HepG2 (cell line): Measurements from ENCODE around the gene HOXA9. TPM values are rescaled to one million over a fixed set of nuclear protein-coding genes. Genes with fewer than 3 reads are reported as not detected.

ENCODE experiments used
- AKAP8 ChIP-seq: sonication (generic); formaldehyde crosslinking; IDR thresholded peaks from 2 replicates; pipeline ENCODE4 v1.5.1; 2020; ENCODE audit warnings: mild to moderate bottlenecking, missing genetic modification reagents
- HOXA5 ChIP-seq: sonication (generic); formaldehyde crosslinking; IDR thresholded peaks from 2 replicates; pipeline ENCODE4 v1.4.0; 2020; ENCODE audit warnings: missing genetic modification reagents
- MTA1 ChIP-seq: sonication (generic); formaldehyde crosslinking; IDR thresholded peaks from 2 replicates; pipeline ENCODE4 v1.4.0; 2020; ENCODE audit warnings: missing genetic modification reagents, mild to moderate bottlenecking, borderline replicate concordance
- NR2F2 ChIP-seq: IDR thresholded peaks from 2 replicates; pipeline ENCODE4 v1.6.1; 2012; ENCODE audit warnings: low read depth, inconsistent platforms, borderline replicate concordance
- PHF8 ChIP-seq: sonication (generic); formaldehyde crosslinking; IDR thresholded peaks from 2 replicates; pipeline ENCODE4 v1.5.0; 2020; ENCODE audit warnings: missing genetic modification reagents
- PITX1 ChIP-seq: sonication (generic); formaldehyde crosslinking; IDR thresholded peaks from 2 replicates; pipeline ENCODE4 v1.5.1; 2020; ENCODE audit warnings: mild to moderate bottlenecking, missing genetic modification reagents
- ZBTB3 ChIP-seq: sonication (generic); formaldehyde crosslinking; IDR thresholded peaks from 2 replicates; pipeline ENCODE4 v1.4.0; 2020; ENCODE audit warnings: low read depth, mild to moderate bottlenecking, moderate library complexity, missing genetic modification reagents, borderline replicate concordance
- ZFP41 ChIP-seq: sonication (generic); formaldehyde crosslinking; IDR thresholded peaks from 2 replicates; pipeline ENCODE4 v1.4.0; 2020; ENCODE audit warnings: mild to moderate bottlenecking, missing genetic modification reagents, borderline replicate concordance
- ZMYM4 ChIP-seq: sonication (generic); formaldehyde crosslinking; IDR thresholded peaks from 2 replicates; pipeline ENCODE4 v1.8.1; 2023; ENCODE audit warnings: mild to moderate bottlenecking, missing genetic modification reagents
- ZNF136 ChIP-seq: sonication (generic); formaldehyde crosslinking; IDR thresholded peaks from 2 replicates; pipeline ENCODE4 v1.8.1; 2022; ENCODE audit warnings: low read depth, mild to moderate bottlenecking, moderate library complexity, missing genetic modification reagents
- ZNF234 ChIP-seq: sonication (generic); formaldehyde crosslinking; conservative IDR thresholded peaks from 2 replicates; pipeline ENCODE4 v1.5.1; 2020; ENCODE audit warnings: mild to moderate bottlenecking, missing genetic modification reagents
- ZNF605 ChIP-seq: sonication (generic); formaldehyde crosslinking; IDR thresholded peaks from 2 replicates; pipeline ENCODE4 v1.8.0; 2022; ENCODE audit warnings: mild to moderate bottlenecking, missing genetic modification reagents
- ZNF614 ChIP-seq: IDR thresholded peaks from 2 replicates; pipeline ENCODE4 v1.6.1; 2018; ENCODE audit warnings: missing biosample characterization, missing genetic modification reagents, inconsistent platforms, borderline replicate concordance
- ZNF747 ChIP-seq: sonication (generic); formaldehyde crosslinking; IDR thresholded peaks from 2 replicates; pipeline ENCODE4 v1.8.1; 2023; ENCODE audit warnings: missing genetic modification reagents, mild to moderate bottlenecking, borderline replicate concordance
- ZSCAN20 ChIP-seq: sonication (generic); formaldehyde crosslinking; IDR thresholded peaks from 2 replicates; pipeline ENCODE4 v1.4.0; 2020; ENCODE audit warnings: missing genetic modification reagents, mild to moderate bottlenecking, borderline replicate concordance
- polyA plus RNA-seq, 8 experiments: library from polyadenylated mRNA; depleted of rRNA in 3 of 8; stranded (reverse) in 7 of 8; unstranded in 1 of 8; fragments of >200 nt; fragmentation: Illumina TruSeq in 4 of 8; extraction: Trizol in 4 of 8; gene quantifications; 2 replicates each; pipeline versions ENCODE4 v1.2.1 to v1.2.3, GENCODE V29; 2011 to 2016; ENCODE audit warnings: low read depth in 4 of 8, missing spikeins in 1 of 8, mixed read lengths in 1 of 8; ENCODE audit not compliant: insufficient read depth in 1 of 8
- total RNA-seq, 5 experiments: library from RNA; depleted of rRNA; stranded (reverse); fragments of >200 nt; fragmentation: Illumina TruSeq; extraction: Trizol; gene quantifications; 2 replicates each; pipeline ENCODE4 v1.2.3, GENCODE V29; 2016; ENCODE audit warnings: low read depth in 1 of 5
- TF ChIP-seq, protein P1 (sequence below): sonication (generic); formaldehyde crosslinking; IDR thresholded peaks from 2 replicates; pipeline ENCODE4 v1.5.1; 2020; ENCODE audit warnings: mild to moderate bottlenecking, missing genetic modification reagents, borderline replicate concordance
- TF ChIP-seq, protein P2 (sequence below): sonication (generic); formaldehyde crosslinking; IDR thresholded peaks from 2 replicates; pipeline ENCODE4 v1.4.0; 2020; ENCODE audit warnings: missing genetic modification reagents
- TF ChIP-seq, protein P3 (sequence below): IDR thresholded peaks from 2 replicates; pipeline ENCODE4 v1.6.1; 2016
- TF ChIP-seq, protein P4 (sequence below): IDR thresholded peaks from 2 replicates; pipeline ENCODE4 v1.6.1; 2012; ENCODE audit warnings: low read depth, low read length, improper control_type of control experiment
- TF ChIP-seq, protein P5 (sequence below): sonication (generic); formaldehyde crosslinking; IDR thresholded peaks from 2 replicates; pipeline ENCODE4 v1.8.1; 2023; ENCODE audit warnings: mild to moderate bottlenecking, moderate library complexity, missing genetic modification reagents

Gene HOXA9
- total and polyA plus RNA-seq, 2 of the 13 experiments (the other 11 are each of a cell fraction or from before 2014, with no cell fraction given) = not detected

DNA sequence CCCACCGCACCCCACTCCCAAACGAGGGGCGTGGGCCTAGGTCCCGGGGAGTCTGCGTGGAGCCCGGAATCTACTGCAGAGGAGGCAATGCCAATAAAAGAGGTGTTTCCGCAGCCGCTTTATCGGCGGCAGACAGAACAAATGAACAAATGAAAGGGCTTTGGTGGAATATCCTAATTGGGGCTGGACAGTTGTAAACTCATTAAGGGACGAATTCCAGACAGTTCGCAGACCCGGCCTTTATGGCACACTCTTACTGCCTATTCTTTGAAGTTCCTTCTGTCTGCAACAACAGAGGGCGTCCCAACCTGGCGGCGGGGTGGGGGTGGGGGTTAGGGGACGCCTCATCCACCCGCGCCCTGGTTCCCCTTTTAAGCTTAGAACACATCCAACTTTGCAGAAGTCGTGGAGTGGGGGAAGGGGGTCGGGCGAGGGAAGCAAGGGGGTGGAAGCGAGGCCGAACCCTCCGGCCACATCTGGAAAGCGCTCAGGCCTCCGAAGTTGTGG is 4.1 kb downstream of the HOXA9 start (continued):
- TF ChIP-seq, protein P1, sequence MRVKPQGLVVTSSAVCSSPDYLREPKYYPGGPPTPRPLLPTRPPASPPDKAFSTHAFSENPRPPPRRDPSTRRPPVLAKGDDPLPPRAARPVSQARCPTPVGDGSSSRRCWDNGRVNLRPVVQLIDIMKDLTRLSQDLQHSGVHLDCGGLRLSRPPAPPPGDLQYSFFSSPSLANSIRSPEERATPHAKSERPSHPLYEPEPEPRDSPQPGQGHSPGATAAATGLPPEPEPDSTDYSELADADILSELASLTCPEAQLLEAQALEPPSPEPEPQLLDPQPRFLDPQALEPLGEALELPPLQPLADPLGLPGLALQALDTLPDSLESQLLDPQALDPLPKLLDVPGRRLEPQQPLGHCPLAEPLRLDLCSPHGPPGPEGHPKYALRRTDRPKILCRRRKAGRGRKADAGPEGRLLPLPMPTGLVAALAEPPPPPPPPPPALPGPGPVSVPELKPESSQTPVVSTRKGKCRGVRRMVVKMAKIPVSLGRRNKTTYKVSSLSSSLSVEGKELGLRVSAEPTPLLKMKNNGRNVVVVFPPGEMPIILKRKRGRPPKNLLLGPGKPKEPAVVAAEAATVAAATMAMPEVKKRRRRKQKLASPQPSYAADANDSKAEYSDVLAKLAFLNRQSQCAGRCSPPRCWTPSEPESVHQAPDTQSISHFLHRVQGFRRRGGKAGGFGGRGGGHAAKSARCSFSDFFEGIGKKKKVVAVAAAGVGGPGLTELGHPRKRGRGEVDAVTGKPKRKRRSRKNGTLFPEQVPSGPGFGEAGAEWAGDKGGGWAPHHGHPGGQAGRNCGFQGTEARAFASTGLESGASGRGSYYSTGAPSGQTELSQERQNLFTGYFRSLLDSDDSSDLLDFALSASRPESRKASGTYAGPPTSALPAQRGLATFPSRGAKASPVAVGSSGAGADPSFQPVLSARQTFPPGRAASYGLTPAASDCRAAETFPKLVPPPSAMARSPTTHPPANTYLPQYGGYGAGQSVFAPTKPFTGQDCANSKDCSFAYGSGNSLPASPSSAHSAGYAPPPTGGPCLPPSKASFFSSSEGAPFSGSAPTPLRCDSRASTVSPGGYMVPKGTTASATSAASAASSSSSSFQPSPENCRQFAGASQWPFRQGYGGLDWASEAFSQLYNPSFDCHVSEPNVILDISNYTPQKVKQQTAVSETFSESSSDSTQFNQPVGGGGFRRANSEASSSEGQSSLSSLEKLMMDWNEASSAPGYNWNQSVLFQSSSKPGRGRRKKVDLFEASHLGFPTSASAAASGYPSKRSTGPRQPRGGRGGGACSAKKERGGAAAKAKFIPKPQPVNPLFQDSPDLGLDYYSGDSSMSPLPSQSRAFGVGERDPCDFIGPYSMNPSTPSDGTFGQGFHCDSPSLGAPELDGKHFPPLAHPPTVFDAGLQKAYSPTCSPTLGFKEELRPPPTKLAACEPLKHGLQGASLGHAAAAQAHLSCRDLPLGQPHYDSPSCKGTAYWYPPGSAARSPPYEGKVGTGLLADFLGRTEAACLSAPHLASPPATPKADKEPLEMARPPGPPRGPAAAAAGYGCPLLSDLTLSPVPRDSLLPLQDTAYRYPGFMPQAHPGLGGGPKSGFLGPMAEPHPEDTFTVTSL = no peak
- TF ChIP-seq ZNF234 = no peak
- TF ChIP-seq ZBTB3 (CRISPR knock-in tag) = no peak
- TF ChIP-seq ZNF605 (CRISPR knock-in tag) = peak; percentile 7; the same call in 1 of the 2 replicates
- no peak for TF ChIP-seq ZFP41 (CRISPR knock-in tag)
- no peak for TF ChIP-seq ZSCAN20
- no peak for TF ChIP-seq ZNF136
- no peak for TF ChIP-seq PITX1 (CRISPR knock-in tag)
- no peak for TF ChIP-seq NR2F2
- TF ChIP-seq PHF8 (CRISPR knock-in tag) = peak; percentile 8; the same call in 1 of the 2 replicates
- TF ChIP-seq ZMYM4 (CRISPR knock-in tag) = 0 out of 2 replicates have a peak, but pooled peaks have one; percentile 6
- TF ChIP-seq, protein P2, sequence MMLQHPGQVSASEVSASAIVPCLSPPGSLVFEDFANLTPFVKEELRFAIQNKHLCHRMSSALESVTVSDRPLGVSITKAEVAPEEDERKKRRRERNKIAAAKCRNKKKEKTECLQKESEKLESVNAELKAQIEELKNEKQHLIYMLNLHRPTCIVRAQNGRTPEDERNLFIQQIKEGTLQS = no peak
- no peak for TF ChIP-seq AKAP8
- TF ChIP-seq HOXA5 = no peak
- TF ChIP-seq ZNF614 = no peak
- TF ChIP-seq, protein P3, sequence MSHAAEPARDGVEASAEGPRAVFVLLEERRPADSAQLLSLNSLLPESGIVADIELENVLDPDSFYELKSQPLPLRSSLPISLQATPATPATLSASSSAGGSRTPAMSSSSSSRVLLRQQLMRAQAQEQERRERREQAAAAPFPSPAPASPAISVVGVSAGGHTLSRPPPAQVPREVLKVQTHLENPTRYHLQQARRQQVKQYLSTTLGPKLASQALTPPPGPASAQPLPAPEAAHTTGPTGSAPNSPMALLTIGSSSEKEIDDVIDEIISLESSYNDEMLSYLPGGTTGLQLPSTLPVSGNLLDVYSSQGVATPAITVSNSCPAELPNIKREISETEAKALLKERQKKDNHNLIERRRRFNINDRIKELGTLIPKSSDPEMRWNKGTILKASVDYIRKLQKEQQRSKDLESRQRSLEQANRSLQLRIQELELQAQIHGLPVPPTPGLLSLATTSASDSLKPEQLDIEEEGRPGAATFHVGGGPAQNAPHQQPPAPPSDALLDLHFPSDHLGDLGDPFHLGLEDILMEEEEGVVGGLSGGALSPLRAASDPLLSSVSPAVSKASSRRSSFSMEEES (CRISPR knock-in tag) = no peak
- TF ChIP-seq, protein P4, sequence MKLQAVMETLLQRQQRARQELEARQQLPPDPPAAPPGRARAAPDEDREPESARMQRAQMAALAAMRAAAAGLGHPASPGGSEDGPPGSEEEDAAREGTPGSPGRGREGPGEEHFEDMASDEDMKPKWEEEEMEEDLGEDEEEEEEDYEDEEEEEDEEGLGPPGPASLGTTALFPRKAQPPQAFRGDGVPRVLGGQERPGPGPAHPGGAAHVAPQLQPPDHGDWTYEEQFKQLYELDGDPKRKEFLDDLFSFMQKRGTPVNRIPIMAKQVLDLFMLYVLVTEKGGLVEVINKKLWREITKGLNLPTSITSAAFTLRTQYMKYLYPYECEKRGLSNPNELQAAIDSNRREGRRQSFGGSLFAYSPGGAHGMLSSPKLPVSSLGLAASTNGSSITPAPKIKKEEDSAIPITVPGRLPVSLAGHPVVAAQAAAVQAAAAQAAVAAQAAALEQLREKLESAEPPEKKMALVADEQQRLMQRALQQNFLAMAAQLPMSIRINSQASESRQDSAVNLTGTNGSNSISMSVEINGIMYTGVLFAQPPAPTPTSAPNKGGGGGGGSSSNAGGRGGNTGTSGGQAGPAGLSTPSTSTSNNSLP = no peak
- no peak for TF ChIP-seq MTA1 (CRISPR knock-in tag)
- TF ChIP-seq ZNF747 = peak; percentile 12; the same call in 1 of the 2 replicates
- TF ChIP-seq, protein P5, sequence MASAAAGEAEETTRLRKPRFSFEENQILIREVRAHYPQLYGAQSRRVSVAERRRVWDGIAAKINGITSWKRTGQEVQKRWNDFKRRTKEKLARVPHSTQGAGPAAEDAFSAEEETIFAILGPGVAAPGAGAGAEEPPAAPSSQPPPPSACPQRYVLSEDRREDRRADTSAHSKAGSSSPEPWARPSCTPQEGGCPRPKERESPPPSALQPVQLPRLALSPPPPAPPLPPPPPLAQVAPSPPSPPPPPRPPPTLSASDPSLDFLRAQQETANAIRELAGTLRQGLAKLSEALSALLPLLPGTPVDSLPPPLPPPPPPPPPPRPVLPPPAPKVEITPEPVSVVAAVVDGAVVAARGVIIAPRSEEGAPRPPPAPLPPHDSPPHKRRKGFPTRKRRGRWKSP (CRISPR knock-in tag) = no peak
